Keratinocyte (primary cell): ENCODE results near the gene INHBB.

Experiments used
- EZH2 ChIP-seq: IDR thresholded peaks from one replicate; pipeline ENCODE4 v1.6.1; 2012; ENCODE audit warnings: inconsistent platforms, mild to moderate bottlenecking, low read length, moderate library complexity
- TF ChIP-seq, protein P1 (sequence below), 3 experiments: IDR thresholded peaks in 1 of 3; conservative IDR thresholded peaks in 1 of 3; optimal IDR thresholded peaks in 1 of 3; 2 replicates in 2 of 3; 3 replicates in 1 of 3; pipeline versions ENCODE3 to v1.5.1; 2011; ENCODE audit warnings: low read length in 3 of 3, mild to moderate bottlenecking in 3 of 3, moderate library complexity in 2 of 3, control low read depth in 1 of 3, inconsistent platforms in 1 of 3; ENCODE audit not compliant: insufficient read depth in 2 of 3; ENCODE audit errors: extremely low read depth in 1 of 3

- TF ChIP-seq, protein P1, sequence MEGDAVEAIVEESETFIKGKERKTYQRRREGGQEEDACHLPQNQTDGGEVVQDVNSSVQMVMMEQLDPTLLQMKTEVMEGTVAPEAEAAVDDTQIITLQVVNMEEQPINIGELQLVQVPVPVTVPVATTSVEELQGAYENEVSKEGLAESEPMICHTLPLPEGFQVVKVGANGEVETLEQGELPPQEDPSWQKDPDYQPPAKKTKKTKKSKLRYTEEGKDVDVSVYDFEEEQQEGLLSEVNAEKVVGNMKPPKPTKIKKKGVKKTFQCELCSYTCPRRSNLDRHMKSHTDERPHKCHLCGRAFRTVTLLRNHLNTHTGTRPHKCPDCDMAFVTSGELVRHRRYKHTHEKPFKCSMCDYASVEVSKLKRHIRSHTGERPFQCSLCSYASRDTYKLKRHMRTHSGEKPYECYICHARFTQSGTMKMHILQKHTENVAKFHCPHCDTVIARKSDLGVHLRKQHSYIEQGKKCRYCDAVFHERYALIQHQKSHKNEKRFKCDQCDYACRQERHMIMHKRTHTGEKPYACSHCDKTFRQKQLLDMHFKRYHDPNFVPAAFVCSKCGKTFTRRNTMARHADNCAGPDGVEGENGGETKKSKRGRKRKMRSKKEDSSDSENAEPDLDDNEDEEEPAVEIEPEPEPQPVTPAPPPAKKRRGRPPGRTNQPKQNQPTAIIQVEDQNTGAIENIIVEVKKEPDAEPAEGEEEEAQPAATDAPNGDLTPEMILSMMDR (optimal IDR thresholded peaks at IDR 0.05 in 1 of 3, IDR thresholded peaks at IDR 0.05 in 1 of 3, conservative IDR thresholded peaks at IDR 0.05 in 1 of 3; ENCODE audit: extremely low read depth in 1 of 3, insufficient read depth in 2 of 3, low read length in 3 of 3), result no peak
- no peak for TF ChIP-seq EZH2
Measured at GRCh38 chr2:120360307-120360855, 14.4 kb downstream of the INHBB start.
